KBM-7 (cell line): ENCODE data around the gene CD40.
"Not testable (repeated sequence)": the region's sequence is repeated elsewhere in the genome, so short reads cannot be mapped to it uniquely, and the experiment has no call there.

Source experiments
- DNase-seq: peaks from one replicate; pipeline ENCODE4 v3.0.0-alpha.2; 2015
- in situ Hi-C: fragments of 300-500 bp; cut with MboI; formaldehyde crosslinking; loops from 2 replicates; pipeline ENCODE4 v1.14.3; 2020; ENCODE audit warnings: low sequenced_read_pairs, low pct_unique_long_range_greater_than_20kb, mixed read lengths

The CD40 gene

GRCh38 chr20:46091622-46092535 lies 26.2 kb upstream of the CD40 start:
- in situ Hi-C loops, DNase-seq: not testable (repeated sequence)

GRCh38 chr20:46093531-46093930 lies 24.6 kb upstream of the CD40 start:
- no peak for DNase-seq
- in situ Hi-C loops: no loop called here

GRCh38 chr20:46099491-46100287 lies 18.4 kb upstream of the CD40 start:
- no peak for DNase-seq
- in situ Hi-C loops: no loop called here

- in situ Hi-C loops: not testable (repeated sequence)
Observed at GRCh38 chr20:46100444-46100843, 17.7 kb upstream of the CD40 start.

GRCh38 chr20:46100988-46101387 lies 17.1 kb upstream of the CD40 start:
- in situ Hi-C loops: no loop called here
- DNase-seq: no peak

More at GRCh38 chr20:46100444-46100843, 17.7 kb upstream of the CD40 start:
- DNase-seq: not testable (repeated sequence)

GRCh38 chr20:46101957-46102356 lies 16.2 kb upstream of the CD40 start:
- in situ Hi-C loops: no loop called here

GRCh38 chr20:46102940-46103339 lies 15.2 kb upstream of the CD40 start:
- DNase-seq: no peak
- in situ Hi-C loops: no loop called here

More at GRCh38 chr20:46101957-46102356, 16.2 kb upstream of the CD40 start:
- DNase-seq: no peak

- no peak for DNase-seq
- in situ Hi-C loops: no loop called here
Observed at GRCh38 chr20:46104262-46104661, 13.9 kb upstream of the CD40 start.

GRCh38 chr20:46107061-46107460 lies 11.1 kb upstream of the CD40 start:
- in situ Hi-C loops: no loop called here
- DNase-seq: no peak

- in situ Hi-C loops: no loop called here
- peak; percentile 26 for DNase-seq
Observed at GRCh38 chr20:46108435-46108841, 9.7 kb upstream of the CD40 start.

- in situ Hi-C loops: no loop called here
- no peak for DNase-seq
Observed at GRCh38 chr20:46108976-46109375, 9.1 kb upstream of the CD40 start.

- in situ Hi-C loops: no loop called here
- no peak for DNase-seq
Observed at GRCh38 chr20:46111028-46111835, 6.9 kb upstream of the CD40 start.

- DNase-seq: no peak
- in situ Hi-C loops: no loop called here
Observed at GRCh38 chr20:46111836-46112212, 6.3 kb upstream of the CD40 start.

- DNase-seq: no peak
- in situ Hi-C loops: no loop called here
Observed at GRCh38 chr20:46112430-46113112, 5.5 kb upstream of the CD40 start.

- in situ Hi-C loops: no loop called here
- DNase-seq: no peak
Observed at GRCh38 chr20:46113113-46113470, 5.0 kb upstream of the CD40 start.

- DNase-seq: no peak
- in situ Hi-C loops: no loop called here
Observed at GRCh38 chr20:46114449-46114848, 3.7 kb upstream of the CD40 start.

GRCh38 chr20:46118481-46119020 lies 437 bp downstream of the CD40 start:
- in situ Hi-C loops: no loop called here
- DNase-seq: no peak

GRCh38 chr20:46119028-46119546 lies 973 bp downstream of the CD40 start:
- in situ Hi-C loops: no loop called here
- peak; percentile 57 for DNase-seq
